ENCODE measurements around the gene TMEM163.
A peak's percentile ranks its signal among the peaks of the same experiment; 100 is the strongest.
"Not testable (repeated sequence)": the region's sequence is repeated elsewhere in the genome, so short reads cannot be mapped to it uniquely, and the experiment has no call there.

The TMEM163 gene

GRCh38 chr2:134578316-134578715 lies 140.5 kb downstream of the TMEM163 start:
- no peak for DNase-seq (ENCODE audit: low spot score)

- DNase-seq (ENCODE audit: low spot score), result no peak
Observed at GRCh38 chr2:134576478-134576877, 142.3 kb downstream of the TMEM163 start.

GRCh38 chr2:134575888-134576287 lies 142.9 kb downstream of the TMEM163 start:
- DNase-seq (ENCODE audit: low spot score), result no peak

GRCh38 chr2:134574611-134575330 lies 144.0 kb downstream of the TMEM163 start:
- DNase-seq (ENCODE audit: low spot score), result peak; percentile 38

- DNase-seq (ENCODE audit: low spot score), result no peak
Observed at GRCh38 chr2:134573724-134574123, 145.1 kb downstream of the TMEM163 start.

GRCh38 chr2:134573085-134573370 lies 145.8 kb downstream of the TMEM163 start:
- no peak for DNase-seq (ENCODE audit: low spot score)

GRCh38 chr2:134572314-134573084 lies 146.3 kb downstream of the TMEM163 start:
- DNase-seq (ENCODE audit: low spot score), result no peak

- DNase-seq (ENCODE audit: low spot score), result no peak
Observed at GRCh38 chr2:134570676-134571075, 148.1 kb downstream of the TMEM163 start.

GRCh38 chr2:134568413-134568812 lies 150.4 kb downstream of the TMEM163 start:
- DNase-seq (ENCODE audit: low spot score), result no peak

- DNase-seq (ENCODE audit: low spot score), result no peak
Observed at GRCh38 chr2:134567666-134568065, 151.1 kb downstream of the TMEM163 start.

- DNase-seq (ENCODE audit: low spot score), result not testable (repeated sequence)
Observed at GRCh38 chr2:134564955-134565354, 153.8 kb downstream of the TMEM163 start.

GRCh38 chr2:134564549-134564948 lies 154.3 kb downstream of the TMEM163 start:
- no peak for DNase-seq (ENCODE audit: low spot score)

GRCh38 chr2:134558208-134558830 lies 160.5 kb downstream of the TMEM163 start:
- DNase-seq (ENCODE audit: low spot score), result peak; percentile 75

- no peak for DNase-seq (ENCODE audit: low spot score)
Observed at GRCh38 chr2:134555411-134555810, 163.4 kb downstream of the TMEM163 start.

GRCh38 chr2:134553657-134554056 lies 165.1 kb downstream of the TMEM163 start:
- DNase-seq (ENCODE audit: low spot score), result no peak

- DNase-seq (ENCODE audit: low spot score), result no peak
Observed at GRCh38 chr2:134550566-134551164, 168.1 kb downstream of the TMEM163 start.

GRCh38 chr2:134549104-134549503 lies 169.7 kb downstream of the TMEM163 start:
- no peak for DNase-seq (ENCODE audit: low spot score)

GRCh38 chr2:134540990-134541389 lies 177.8 kb downstream of the TMEM163 start:
- DNase-seq (ENCODE audit: low spot score), result peak; percentile 64

GRCh38 chr2:134539981-134540380 lies 178.8 kb downstream of the TMEM163 start:
- DNase-seq (ENCODE audit: low spot score), result peak; percentile 46

- no peak for DNase-seq (ENCODE audit: low spot score)
Observed at GRCh38 chr2:134537702-134538101, 181.1 kb downstream of the TMEM163 start.

- no peak for DNase-seq (ENCODE audit: low spot score)
Observed at GRCh38 chr2:134537121-134537520, 181.7 kb downstream of the TMEM163 start.

- DNase-seq (ENCODE audit: low spot score), result peak; percentile 89
Observed at GRCh38 chr2:134536296-134536695, 182.5 kb downstream of the TMEM163 start.

- DNase-seq (ENCODE audit: low spot score), result no peak
Observed at GRCh38 chr2:134532537-134532936, 186.3 kb downstream of the TMEM163 start.

All from cerebellar cortex (tissue), 1 donor.